Spinal cord (tissue), 10 donors: ENCODE results near the gene KCNJ6. TPM values are rescaled to one million over a fixed set of nuclear protein-coding genes. Genes with fewer than 3 reads are reported as not detected.
A peak's percentile ranks its signal among the peaks of the same experiment; 100 is the strongest.

Experiments used
- DNase-seq, 6 donors: peaks; one replicate each; pipeline versions ENCODE4 v3.0.0 to v3.0.0-alpha.2; 2013 to 2015; ENCODE audit warnings: low spot score in 6 of 6, low read depth in 4 of 6
- H3K27ac ChIP-seq: one replicate; pipeline ENCODE4 v1.5.1; 2013; ENCODE audit warnings: low read depth, low read length, control low read depth
- H3K27me3 ChIP-seq: one replicate; pipeline ENCODE4 v1.6.1; 2013; ENCODE audit warnings: low read length; ENCODE audit not compliant: control insufficient read depth, insufficient read depth
- H3K36me3 ChIP-seq: one replicate; pipeline ENCODE4 v1.6.1; 2013; ENCODE audit warnings: low read length; ENCODE audit not compliant: control insufficient read depth, insufficient read depth
- H3K4me1 ChIP-seq: one replicate; pipeline ENCODE4 v1.6.1; 2013; ENCODE audit warnings: low read length; ENCODE audit not compliant: control insufficient read depth, insufficient read depth
- H3K4me3 ChIP-seq: one replicate; pipeline ENCODE4 v1.5.1; 2013; ENCODE audit warnings: low read depth, low read length, control low read depth
- H3K9me3 ChIP-seq: one replicate; pipeline ENCODE4 v1.6.1; 2013; ENCODE audit warnings: low read length; ENCODE audit not compliant: control insufficient read depth, insufficient read depth
- WGBS: methylation state at CpG from one replicate; pipeline ENCODE4 v1.1.5; 2013; ENCODE audit warnings: missing lambda C conversion rate; ENCODE audit not compliant: insufficient coverage; 5-methylcytosine and 5-hydroxymethylcytosine counted together
- polyA plus RNA-seq, 2 donors: library from polyadenylated mRNA; unstranded; fragments of 120-200 nt; gene quantifications; one replicate each; pipeline ENCODE4 v1.2.1, GENCODE V29; 2013; ENCODE audit not compliant: insufficient read length in 2 of 2
- total RNA-seq, 2 donors: library from RNA; depleted of rRNA in 1 of 2; stranded (reverse); fragments of 120-200 nt in 1 of 2; fragments of >200 nt in 1 of 2; gene quantifications; one replicate each; pipeline versions ENCODE4 v1.2.3 to v1.2.4, GENCODE V29; 2013 to 2014
- donor health status: healthy.

KCNJ6 gene
- total and polyA plus RNA-seq, 4 donors = 4.1 to 8.7 (median 4.8) TPM

DNA sequence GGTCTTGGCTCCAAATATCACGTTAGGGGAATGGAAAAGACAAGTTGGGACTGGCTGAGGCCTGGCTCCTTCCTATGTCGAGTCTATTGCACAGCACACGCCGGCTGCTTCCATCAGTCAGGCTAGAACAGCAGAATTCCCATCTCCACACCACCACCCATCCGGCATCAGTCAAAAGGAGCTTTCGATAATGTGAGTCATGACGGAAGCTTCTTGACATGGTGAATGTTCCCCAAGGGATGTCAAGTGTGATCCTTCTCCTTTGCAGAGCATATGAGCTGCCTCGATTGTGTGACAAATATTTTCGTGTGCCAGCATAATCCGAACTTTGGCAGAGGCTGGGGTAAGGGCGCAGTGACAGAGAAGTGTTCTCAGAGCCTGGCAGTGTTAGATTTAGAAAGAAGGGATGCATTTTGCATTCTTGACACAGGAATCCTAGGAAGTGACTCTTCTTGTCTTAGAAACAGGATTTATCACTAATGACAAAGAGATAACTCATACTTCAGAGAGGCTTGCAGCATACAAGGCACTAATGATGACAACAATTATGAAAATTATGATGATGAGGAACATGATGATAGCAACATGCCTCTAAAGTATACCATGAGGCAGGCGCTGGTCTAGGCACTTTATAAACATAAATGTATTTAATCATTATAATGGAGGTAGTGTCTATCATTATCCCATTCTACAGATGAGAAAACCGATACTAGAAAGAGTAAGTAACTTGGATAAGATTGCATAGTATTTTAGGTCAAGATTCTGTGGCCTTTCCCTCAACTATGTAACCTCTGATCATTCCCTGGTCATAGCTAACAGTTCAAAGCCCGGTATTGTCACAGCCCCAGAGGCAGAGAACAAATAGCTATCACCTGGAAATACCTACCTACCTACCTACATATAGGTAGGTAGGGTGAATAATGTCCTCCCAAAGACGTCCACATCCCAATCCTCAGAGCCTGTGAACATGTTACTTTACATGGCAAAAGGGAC lies 135.0 kb downstream of the KCNJ6 start:
- no peak overlapping the region for H3K27ac ChIP-seq
- DNase-seq = peak in 2 of 6 donors; percentile 12 to 86
- no peaks in the 10 kb centered on the region for H3K36me3 ChIP-seq
- H3K4me1 ChIP-seq = peaks cover 9% of the 10 kb centered on the region
- no peaks in the 10 kb centered on the region for H3K9me3 ChIP-seq
- 92% methylated on average over 7 of the region's 15 CpGs for WGBS
- H3K27me3 ChIP-seq = no peaks in the 10 kb centered on the region
- H3K4me3 ChIP-seq = no peak overlapping the region

DNA sequence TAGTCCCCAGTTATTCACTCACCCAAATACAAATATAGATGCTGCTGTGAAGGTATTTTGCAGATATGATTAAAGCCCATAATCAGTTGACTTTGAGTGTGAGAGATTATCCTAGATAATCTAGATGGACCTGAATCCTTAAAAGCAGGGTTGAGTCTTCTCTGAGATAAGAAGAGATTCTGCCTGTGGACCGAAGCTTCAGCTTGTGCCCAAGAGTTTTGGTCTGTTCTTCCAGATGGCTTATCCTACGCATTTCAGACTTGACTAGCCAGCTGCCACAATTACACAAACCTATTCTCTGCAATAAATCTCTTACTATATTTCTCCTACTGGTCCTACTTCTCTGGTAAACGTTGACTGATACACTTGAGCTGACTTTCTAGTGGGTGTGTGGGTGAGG lies 145.1 kb downstream of the KCNJ6 start:
- Histone ChIP-seq H3K4me3 (no peak overlapping the region), H3K27me3 (no peaks in the 10 kb centered on the region), H3K27ac (no peak overlapping the region), H3K36me3 (no peaks in the 10 kb centered on the region), H3K9me3 (no peaks in the 10 kb centered on the region), H3K4me1 (no peaks in the 10 kb centered on the region)
- WGBS = 92% methylated on average over 2 of the region's 3 CpGs
- DNase-seq = no peak

DNA sequence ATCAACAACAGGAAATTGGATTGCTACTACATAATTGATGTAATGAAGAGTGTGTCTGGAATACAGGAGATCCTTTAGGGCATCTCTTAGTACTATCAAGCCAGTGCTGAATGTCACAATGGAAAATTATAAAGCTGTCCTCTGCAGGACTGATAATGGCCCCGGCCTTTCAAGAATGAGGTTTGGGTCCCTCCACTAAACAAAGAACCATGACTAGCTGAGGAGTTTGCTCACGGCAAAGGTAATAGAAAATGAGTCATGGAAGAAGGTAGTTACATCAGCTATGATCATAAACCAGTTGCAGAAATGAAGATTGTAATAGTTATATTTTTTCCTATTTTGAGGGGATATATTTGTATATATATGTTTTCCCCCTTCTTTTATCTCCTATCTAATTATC lies 145.8 kb downstream of the KCNJ6 start:
- H3K9me3 ChIP-seq = no peaks in the 10 kb centered on the region
- 100% methylated on average over 1 of the region's 2 CpGs for WGBS
- DNase-seq = no peak

DNA sequence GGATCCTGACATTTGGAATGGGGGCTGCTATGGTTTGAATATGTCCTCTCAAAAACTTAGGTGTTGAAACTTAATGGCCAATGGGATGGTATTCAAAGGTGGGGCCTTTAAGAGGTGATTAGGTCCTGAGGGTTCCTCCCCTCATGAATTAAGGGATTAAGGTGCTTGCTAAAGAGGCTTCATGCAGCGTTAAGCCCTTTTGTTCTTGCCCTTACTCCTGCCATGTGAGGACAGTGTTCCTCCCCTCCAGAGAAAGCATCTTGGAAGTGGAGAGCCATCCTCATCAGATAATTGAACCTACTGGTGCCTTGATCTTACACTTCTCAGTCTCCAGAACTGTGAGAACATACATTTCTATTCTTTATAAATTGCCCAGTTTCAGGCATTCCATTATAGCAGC lies 146.6 kb downstream of the KCNJ6 start:
- no CpG with 5 or more reads among the region's 1 CpG for WGBS

More for the DNA sequence above, 145.8 kb downstream of the KCNJ6 start:
- no peak overlapping the region for H3K27ac ChIP-seq
- H3K27me3 ChIP-seq = no peaks in the 10 kb centered on the region
- no peaks in the 10 kb centered on the region for H3K36me3 ChIP-seq
- no peak overlapping the region for H3K4me3 ChIP-seq
- no peaks in the 10 kb centered on the region for H3K4me1 ChIP-seq

DNA sequence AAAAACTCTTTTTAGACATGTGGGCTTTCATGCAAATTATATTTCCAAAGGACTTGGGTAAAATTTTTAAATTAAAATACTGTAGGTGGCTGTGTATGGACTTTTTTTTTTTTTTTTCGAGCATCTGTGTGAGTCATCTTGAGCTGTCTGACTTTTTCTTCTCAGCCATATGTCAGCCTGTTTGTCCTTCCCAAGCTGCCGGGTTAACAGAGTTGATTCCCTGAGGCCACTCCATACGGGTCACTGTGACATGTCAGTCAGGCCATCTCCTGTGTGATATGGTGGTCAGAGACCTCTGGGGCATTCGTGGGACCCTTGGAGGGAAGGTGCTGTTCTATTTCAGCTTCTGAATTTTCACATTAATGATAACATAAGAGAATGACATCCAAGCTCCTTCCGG lies 148.3 kb downstream of the KCNJ6 start:
- no peaks in the 10 kb centered on the region for H3K27me3 ChIP-seq
- no peak for DNase-seq
- H3K4me3 ChIP-seq = no peak overlapping the region
- no peak overlapping the region for H3K27ac ChIP-seq
- no peaks in the 10 kb centered on the region for H3K9me3 ChIP-seq
- 80% methylated on average over 1 of the region's 5 CpGs for WGBS
- H3K4me1 ChIP-seq = peaks cover 4% of the 10 kb centered on the region
- H3K36me3 ChIP-seq = no peaks in the 10 kb centered on the region

More for the DNA sequence above, 146.6 kb downstream of the KCNJ6 start:
- no peaks in the 10 kb centered on the region for H3K27me3 ChIP-seq
- no peak for DNase-seq
- H3K27ac ChIP-seq = no peak overlapping the region
- no peak overlapping the region for H3K4me3 ChIP-seq
- H3K9me3 ChIP-seq = no peaks in the 10 kb centered on the region
- no peaks in the 10 kb centered on the region for H3K4me1 ChIP-seq
- H3K36me3 ChIP-seq = no peaks in the 10 kb centered on the region

DNA sequence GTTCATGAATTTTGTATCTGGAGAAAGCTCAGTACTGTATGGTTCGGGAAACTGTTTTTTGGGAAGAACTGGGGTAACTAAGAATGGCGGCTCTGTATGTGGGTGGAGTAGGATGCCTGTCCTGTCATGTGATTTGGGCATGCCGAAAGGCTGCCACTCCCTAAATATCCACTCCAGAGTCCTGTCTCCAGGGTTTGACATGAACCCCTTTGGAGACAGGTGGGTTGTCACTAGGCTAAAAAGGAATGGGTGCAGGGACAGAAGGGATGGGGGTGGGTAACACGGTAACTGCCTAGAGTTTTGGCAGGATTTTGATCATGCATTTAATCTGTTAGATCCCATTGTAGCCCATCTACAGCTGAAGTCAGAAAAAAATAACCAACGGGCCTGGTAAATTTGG lies 150.1 kb downstream of the KCNJ6 start:
- DNase-seq = peak in 1 of 6 donors; percentile 48
- no peaks in the 10 kb centered on the region for H3K27me3 ChIP-seq
- peaks cover 10% of the 10 kb centered on the region for H3K4me1 ChIP-seq
- H3K4me3 ChIP-seq = no peak overlapping the region
- WGBS = 100% methylated on average over 1 of the region's 5 CpGs
- peaks cover 3% of the 10 kb centered on the region for H3K36me3 ChIP-seq
- H3K9me3 ChIP-seq = no peaks in the 10 kb centered on the region
- H3K27ac ChIP-seq = no peak overlapping the region

DNA sequence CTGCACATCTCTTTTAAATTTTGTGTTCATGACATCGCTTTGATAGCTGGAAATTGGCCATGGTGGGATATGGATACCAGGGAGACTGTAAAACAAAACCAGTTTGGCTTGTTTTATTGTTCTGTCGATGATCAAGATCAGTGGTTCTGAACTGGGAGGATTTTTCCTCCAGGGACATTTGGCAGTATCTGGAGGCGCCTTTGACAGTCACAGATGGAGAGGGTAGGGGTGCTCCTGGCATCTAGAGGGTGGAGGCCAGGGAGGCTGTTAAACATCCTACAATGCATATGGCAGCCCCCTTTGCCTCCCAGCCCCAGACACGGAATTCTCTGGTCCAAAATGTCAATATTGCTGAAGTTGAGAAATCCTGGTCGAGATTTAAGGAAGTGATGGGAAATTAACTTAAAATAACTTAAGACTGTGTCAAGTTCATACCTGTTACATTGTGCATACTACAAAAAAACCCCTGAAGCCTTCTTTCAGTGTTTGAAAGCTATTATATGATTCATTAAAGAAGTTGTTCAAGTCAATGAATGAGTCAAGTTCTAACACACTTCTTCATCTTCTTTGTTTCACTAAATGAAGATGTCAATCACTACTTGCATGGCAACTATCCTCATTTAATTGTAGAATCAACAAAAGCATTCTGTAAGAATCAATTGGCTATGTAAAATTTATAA lies 150.9 kb downstream of the KCNJ6 start:
- DNase-seq = peak in 1 of 6 donors; percentile 52

DNA sequence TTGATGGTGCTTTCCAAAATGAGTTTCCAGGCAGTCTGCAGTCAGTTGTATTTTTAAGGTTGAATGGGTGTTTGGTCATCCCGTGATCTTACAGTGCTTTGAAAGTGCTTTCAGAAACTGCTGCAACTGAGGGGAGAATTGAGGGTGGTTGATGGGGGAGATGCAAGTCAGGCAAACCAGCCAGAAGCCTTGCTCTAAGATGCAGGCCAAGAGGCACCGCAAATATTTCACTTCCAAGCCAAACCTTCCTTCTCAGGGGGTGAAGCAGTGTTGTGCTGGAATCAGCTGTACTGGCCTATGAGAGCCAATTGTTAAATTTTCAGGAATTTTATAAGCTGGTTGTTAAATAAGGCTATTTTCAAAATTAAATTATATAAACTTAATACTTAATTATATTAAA lies 151.6 kb downstream of the KCNJ6 start:
- DNase-seq = peak in 1 of 6 donors; percentile 7

More for the DNA sequence above, 150.9 kb downstream of the KCNJ6 start:
- H3K4me1 ChIP-seq = peaks cover 10% of the 10 kb centered on the region
- no peak overlapping the region for H3K4me3 ChIP-seq
- no peaks in the 10 kb centered on the region for H3K9me3 ChIP-seq
- H3K36me3 ChIP-seq = peaks cover 8% of the 10 kb centered on the region
- H3K27ac ChIP-seq = no peak overlapping the region
- H3K27me3 ChIP-seq = no peaks in the 10 kb centered on the region
- WGBS = 84% methylated on average over 2 of the region's 5 CpGs

DNA sequence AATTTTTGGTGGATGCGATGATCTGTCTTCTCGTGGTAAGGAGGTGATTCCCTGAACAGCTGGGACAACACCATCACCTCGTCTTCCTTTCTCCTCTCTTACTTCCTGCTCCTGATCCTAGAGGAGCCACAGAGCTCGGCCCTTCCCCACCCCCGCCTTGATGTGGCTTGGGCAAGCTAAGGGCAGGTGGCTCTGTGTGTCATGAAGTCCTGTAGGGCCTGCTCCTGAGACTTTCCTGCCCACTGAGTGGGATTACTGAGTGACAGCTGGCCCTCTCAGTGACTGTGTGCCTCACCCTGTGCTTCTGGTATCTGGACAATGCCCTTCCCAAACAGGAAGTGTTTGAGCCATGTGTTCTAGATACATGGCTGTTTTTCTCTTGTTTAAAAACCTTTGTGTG lies 153.0 kb downstream of the KCNJ6 start:
- Histone ChIP-seq H3K27me3 (no peaks in the 10 kb centered on the region), H3K36me3 (peaks cover 8% of the 10 kb centered on the region), H3K9me3 (no peaks in the 10 kb centered on the region), H3K4me3 (no peak overlapping the region), H3K4me1 (peaks cover 10% of the 10 kb centered on the region), H3K27ac (no peak overlapping the region)
- WGBS = 79% methylated on average over 2 of the region's 5 CpGs
- DNase-seq = no peak

More for the DNA sequence above, 151.6 kb downstream of the KCNJ6 start:
- H3K9me3 ChIP-seq = no peaks in the 10 kb centered on the region
- H3K36me3 ChIP-seq = peaks cover 8% of the 10 kb centered on the region
- H3K4me1 ChIP-seq = peaks cover 10% of the 10 kb centered on the region
- H3K4me3 ChIP-seq = no peak overlapping the region
- H3K27ac ChIP-seq = no peak overlapping the region
- no peaks in the 10 kb centered on the region for H3K27me3 ChIP-seq
- 80% methylated on average over 1 of the region's 2 CpGs for WGBS
